AG20443 (cell line): ENCODE results near the gene ZNF775.

Source experiments
- DNase-seq: peaks from one replicate; pipeline ENCODE4 v3.0.0; 2012; ENCODE audit warnings: low spot score, mixed read lengths

ZNF775 gene

DNA sequence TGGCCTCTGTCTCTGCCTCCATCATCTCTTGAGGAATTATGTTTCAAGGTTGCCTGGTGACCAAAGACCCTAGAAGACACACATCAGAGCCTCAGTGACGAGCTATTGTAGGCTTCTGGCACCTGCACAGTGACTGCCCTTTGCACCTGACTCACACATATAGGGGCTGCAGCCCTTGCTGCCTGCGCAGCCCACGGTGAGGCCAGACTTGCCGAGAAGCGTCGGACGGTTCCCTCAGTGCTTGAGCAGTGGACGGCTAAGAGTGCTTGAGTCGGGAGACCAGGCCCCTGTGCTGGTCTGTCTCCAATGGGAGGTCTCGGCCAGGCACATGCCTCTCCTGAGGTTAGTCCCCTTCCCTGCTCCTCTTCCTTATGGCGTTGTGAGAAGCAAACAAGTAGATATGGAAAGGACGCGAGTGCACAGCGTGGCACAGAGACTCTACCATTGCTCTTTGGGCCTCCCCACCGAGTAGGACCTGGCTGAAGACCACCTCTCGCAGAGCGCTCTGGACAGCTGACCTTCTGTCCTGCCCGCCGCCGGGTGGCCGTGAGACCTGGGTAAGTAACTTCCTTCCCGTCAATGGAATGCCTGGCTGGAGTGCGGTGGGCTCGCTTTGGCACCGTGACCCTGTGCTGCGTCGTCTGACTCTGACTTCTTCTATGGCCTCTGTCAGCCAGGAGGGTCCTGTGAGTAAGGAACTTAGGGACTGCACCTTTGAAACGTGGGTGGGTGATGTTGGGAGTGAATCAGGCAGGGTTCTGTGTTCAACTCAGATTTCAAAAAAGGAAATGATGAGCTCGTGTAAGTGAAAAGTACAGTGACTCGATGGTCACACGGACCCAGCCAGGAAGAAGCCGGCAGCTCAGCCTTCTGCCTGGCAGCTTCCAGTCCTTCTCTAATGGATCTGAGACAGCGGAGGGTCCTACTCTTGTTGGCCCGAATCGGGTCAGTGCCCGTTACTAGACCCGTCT lies 33.7 kb downstream of the ZNF775 start:
- DNase-seq: no peak

- no peak for DNase-seq
These were observed 34.5 kb downstream of the ZNF775 start for GRCh38 chr7:150413640-150414081.

GRCh38 chr7:150415161-150416153 lies 36.3 kb downstream of the ZNF775 start:
- DNase-seq: peak; percentile 5

DNA sequence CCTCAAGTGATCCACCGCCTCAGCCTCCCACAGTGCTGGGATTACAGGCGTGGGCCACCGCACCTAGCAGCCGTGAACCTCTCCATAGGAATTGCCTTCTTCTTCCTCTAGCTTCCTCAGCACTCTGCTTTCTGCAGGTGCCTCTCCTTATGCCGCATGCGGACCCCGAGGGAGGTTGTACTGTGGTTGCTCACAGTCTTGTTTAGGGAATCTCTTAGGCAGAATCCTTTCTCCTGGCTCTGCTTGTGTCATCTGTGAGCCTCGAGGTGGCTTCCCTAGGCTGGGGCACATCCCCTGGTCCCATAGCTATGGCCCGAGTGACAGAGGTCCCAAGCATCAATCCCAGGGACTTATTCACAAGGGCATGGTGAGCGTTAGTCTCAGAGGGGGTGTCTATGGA lies 38.1 kb downstream of the ZNF775 start:
- peak; percentile 1 for DNase-seq

- DNase-seq: peak; percentile 7
These were observed 38.7 kb downstream of the ZNF775 start for GRCh38 chr7:150417863-150418262.

DNA sequence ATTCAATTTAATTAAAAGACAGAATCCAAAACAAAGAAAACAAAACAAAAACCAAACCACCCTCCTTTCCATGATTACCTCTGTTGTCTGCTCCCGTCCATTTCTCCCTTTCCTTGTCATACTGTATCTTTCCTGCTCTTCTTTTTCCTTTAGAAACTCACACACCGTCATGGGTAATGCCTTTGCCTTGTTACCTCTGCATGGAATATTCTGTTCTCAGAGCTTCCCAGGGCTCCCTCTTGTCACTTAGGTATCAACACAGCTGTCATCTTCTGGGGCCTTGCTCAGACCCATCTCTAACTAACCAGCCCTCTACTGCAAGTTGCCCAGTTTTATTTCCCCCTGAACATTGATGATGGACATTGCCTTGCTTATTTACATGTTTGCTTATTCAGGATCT lies 41.1 kb downstream of the ZNF775 start:
- DNase-seq: no peak

GRCh38 chr7:150420987-150421674 lies 42.0 kb downstream of the ZNF775 start:
- peak; percentile 88 for DNase-seq

- no peak for DNase-seq
These were observed 42.7 kb downstream of the ZNF775 start for GRCh38 chr7:150421831-150422230.

GRCh38 chr7:150425670-150426069 lies 46.5 kb downstream of the ZNF775 start:
- no peak for DNase-seq

DNA sequence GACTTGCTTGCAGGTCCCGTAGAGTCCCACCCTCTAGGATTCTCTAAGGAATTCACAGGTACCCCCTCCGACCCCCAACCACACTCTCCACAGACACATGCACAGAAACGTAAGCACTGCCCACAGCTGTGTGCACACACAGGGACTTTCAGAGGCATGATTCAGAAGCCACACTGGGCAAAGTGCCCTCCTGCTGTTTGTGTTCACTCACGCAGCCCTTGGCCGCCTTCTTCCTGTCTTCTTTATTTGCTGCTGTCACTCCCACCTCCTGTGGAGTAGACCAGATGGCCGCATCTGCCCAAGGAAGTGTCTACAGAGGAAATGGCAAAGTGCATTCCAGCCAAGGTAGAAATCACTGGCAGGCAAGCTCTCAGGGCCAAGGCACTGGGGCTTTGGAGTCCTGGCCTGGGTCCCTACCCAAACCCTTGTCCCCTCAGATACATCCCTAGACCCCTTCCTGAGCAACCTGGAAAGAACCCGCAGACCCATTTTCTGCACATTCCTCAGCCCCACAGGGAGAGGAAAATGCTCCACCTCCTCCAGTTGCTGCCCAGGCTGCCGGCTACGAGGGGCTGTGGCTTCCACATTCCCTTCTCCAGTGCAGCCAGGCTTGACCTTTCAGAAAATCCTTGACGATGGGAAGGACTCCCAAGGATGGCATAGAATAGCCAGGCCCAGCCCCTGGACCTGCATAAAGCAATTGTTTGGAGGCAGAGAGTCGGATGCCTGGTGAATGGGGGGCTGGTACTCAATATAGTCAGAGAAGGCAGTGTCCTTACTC lies 49.7 kb downstream of the ZNF775 start:
- DNase-seq: peak; percentile 89

DNA sequence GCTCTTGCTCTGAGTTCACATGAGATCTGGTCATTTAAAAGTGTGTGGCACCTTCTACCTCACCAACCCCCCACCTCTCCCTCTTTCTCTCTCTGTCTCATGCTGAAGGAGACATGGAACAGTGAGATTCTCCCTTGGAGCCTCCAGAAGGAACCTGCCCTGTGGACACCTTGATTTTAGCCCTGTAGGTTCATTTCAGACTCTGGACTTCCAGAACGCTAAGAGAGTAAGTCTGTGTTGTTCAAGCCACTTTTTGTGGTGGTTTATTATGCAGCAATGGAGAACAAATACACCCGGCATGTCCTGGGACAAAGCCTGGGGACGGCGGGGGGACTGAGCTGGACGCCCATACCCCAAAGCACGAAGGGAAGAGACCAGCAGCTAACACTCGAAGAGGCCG lies 50.6 kb downstream of the ZNF775 start:
- no peak for DNase-seq

- DNase-seq: no peak
These were observed 51.4 kb downstream of the ZNF775 start for GRCh38 chr7:150430465-150431085.

DNA sequence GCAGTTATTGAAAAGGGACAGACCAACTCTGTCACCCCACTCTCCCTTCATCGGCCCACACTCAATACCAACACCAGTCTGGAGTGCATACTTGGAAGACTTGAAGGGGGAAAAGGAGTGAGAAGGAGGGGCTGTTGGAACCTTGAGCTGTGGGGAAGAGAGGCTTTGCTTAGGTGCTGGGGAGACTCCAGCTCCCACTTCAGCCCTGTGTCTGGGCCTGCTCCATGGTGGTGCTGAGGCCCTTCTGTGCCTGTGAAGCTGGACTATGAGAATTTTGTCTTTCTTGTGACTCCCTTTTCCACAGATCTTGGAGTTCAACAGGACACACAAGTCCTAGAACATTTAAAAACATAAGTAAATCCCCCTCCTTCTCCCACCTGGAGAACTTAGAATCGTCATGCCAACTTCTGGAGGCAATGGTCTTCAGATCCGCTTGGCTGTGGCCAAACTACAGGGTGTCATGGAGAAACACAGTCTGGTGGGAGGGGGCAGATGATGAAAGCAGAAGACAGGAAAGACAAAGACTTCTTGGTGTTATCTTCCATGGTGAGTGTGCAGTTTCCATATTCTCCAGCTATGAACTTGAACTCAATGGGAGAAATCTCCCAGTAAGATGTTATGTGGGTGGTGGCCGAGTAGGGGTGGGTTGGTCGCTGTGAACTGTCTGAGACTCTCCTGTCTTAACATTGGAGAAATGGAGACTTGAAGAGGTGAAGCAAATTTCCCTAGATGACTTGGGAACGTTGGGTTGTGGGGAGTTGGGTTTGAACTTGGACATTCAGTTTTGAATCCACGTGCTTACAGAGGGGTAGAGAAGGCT lies 52.9 kb downstream of the ZNF775 start:
- no peak for DNase-seq

DNA sequence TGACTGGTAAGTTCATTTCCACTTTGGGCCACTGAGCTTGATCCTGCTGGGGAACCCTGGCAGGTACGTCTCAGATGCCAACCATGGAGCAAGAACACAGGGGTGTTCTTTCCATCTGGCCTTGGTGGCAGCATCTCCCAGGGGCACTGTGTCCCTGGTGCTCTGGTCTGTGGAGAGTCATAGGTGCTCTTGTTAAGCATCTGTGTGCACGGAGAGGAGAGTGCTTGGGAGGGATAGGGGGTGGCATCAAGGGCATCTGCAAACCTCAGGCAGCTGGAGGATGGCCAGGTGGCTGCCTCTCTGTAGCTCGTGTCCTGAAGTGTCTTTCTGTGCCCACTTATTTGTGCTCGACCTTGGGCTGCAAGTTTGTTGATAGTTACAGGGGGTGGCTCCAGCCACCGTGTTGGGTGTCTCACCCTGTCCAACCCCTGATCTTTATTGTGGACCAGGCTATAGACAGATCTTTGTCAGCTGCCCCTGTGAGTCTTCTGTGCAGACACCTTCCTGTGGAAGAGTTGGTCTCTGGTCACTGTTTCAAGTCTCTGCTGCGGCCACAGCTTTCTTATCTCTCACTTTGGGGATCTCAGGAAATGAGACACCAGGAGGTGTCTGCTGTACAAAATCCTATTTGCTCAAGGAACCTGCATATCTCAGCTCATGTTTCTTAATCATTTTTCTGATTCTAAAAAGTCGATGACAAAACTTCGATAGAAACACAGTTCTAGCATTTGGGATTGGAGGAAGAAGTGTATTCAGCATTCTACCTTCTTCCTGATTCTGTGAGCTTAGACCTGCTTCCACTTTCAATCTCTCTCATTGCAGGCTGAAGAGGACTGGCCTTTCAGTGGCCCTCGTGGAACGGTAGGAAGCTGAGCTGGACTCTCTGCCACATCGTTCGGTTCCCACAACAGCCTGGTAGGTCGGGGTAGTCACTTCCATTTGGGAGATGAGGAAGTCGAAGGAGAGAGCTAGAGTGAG lies 54.1 kb downstream of the ZNF775 start:
- DNase-seq: no peak

GRCh38 chr7:150434240-150434639 lies 55.1 kb downstream of the ZNF775 start:
- no peak for DNase-seq

- no peak for DNase-seq
These were observed 55.9 kb downstream of the ZNF775 start for GRCh38 chr7:150435047-150435389.

GRCh38 chr7:150435390-150436073 lies 56.4 kb downstream of the ZNF775 start:
- DNase-seq: no peak

DNA sequence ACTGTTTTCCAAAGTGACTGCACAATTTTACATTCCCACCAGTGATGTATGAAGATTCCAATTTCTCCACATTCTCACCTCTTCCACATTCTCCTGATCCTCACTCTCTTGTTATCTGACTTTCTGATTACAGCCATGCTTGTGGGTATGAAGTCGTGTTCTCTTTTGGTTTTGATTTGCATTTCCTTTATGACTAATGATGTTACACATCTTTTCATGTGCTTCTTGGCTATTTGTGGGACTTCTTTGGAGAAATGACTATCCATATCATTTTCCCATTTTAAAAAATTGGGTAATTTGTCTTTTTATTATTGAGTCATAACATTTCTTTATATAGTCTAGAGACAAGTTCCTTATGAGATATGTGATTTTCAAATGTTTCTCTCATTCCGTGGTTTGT lies 60.8 kb downstream of the ZNF775 start:
- no peak for DNase-seq
